WTC11 (cell line): ENCODE results near the gene SCUBE1. TPM values are rescaled to one million over a fixed set of nuclear protein-coding genes. Genes with fewer than 3 reads are reported as not detected.

Source experiments
- ATAC-seq: fragments of 200-7000 bp; cut with Tn5 transposase; 2 replicates; pipeline ENCODE4 v1.10.0; 2021; ENCODE audit warnings: mild to moderate bottlenecking, moderate library complexity
- CTCF ChIA-PET: fragments of 300-600 bp; sonication (Branson Sonifier 250); formaldehyde crosslinking; loops from one replicate; lab custom pipeline; 2021; ENCODE audit warnings: antibody characterized with exemption; lab: Charles Lee
- POLR2A ChIA-PET: fragments of 350-600 bp; sonication (Branson Sonifier 250); formaldehyde crosslinking; loops from one replicate; lab custom pipeline; 2021; ENCODE audit warnings: antibody characterized with exemption; lab: Charles Lee
- DNase-seq: peaks from one replicate; pipeline ENCODE4 v3.0.0; 2021; ENCODE audit warnings: low spot score
- H3K27ac Mint-ChIP-seq: 2 replicates; pipeline ENCODE4 v1.8.0; 2021; ENCODE audit warnings: mixed read lengths
- H3K27me3 Mint-ChIP-seq: 2 replicates; pipeline ENCODE4 v1.8.0; 2021; ENCODE audit warnings: low read depth, mild to moderate bottlenecking, moderate library complexity, mixed read lengths
- H3K36me3 Mint-ChIP-seq: 2 replicates; pipeline ENCODE4 v1.8.0; 2021; ENCODE audit warnings: mixed read lengths
- H3K4me1 Mint-ChIP-seq: 2 replicates; pipeline ENCODE4 v1.8.0; 2022; ENCODE audit warnings: mixed read lengths
- H3K4me3 Mint-ChIP-seq: 2 replicates; pipeline ENCODE4 v1.8.0; 2021; ENCODE audit warnings: mild to moderate bottlenecking, moderate library complexity, mixed read lengths
- H3K9me3 Mint-ChIP-seq: 2 replicates; pipeline ENCODE4 v1.8.0; 2021; ENCODE audit warnings: mixed read lengths
- GRHL2 ChIP-seq: fragments of 250-450 bp; sonication (Bioruptor Pico); IDR thresholded peaks from 2 replicates; pipeline ENCODE4 v1.8.0; 2022; ENCODE audit warnings: mild to moderate bottlenecking, moderate library complexity; ENCODE audit not compliant: insufficient replicate concordance, severe bottlenecking
- HMGA2 ChIP-seq: fragments of 250-450 bp; sonication (Bioruptor Pico); IDR thresholded peaks from 2 replicates; pipeline ENCODE4 v1.4.0; 2021; ENCODE audit warnings: mild to moderate bottlenecking, moderate library complexity
- IRF2 ChIP-seq: sonication (generic); formaldehyde crosslinking; IDR thresholded peaks from 2 replicates; pipeline ENCODE4 v1.8.0; 2022; ENCODE audit warnings: low read depth, missing genetic modification reagents, borderline replicate concordance
- MYBL2 ChIP-seq: sonication (generic); formaldehyde crosslinking; IDR thresholded peaks from 2 replicates; pipeline ENCODE4 v1.8.1; 2023; ENCODE audit warnings: mild to moderate bottlenecking, moderate library complexity, missing genetic modification reagents
- PRRX2 ChIP-seq: fragments of 250-450 bp; sonication (Bioruptor Pico); IDR thresholded peaks from 2 replicates; pipeline ENCODE4 v1.8.0; 2021; ENCODE audit warnings: mild to moderate bottlenecking
- RELA ChIP-seq: sonication (generic); formaldehyde crosslinking; IDR thresholded peaks from 2 replicates; pipeline ENCODE4 v1.8.1; 2022; ENCODE audit warnings: missing genetic modification reagents, mild to moderate bottlenecking, borderline replicate concordance
- SMAD4 ChIP-seq: sonication (generic); formaldehyde crosslinking; IDR thresholded peaks from 2 replicates; pipeline ENCODE4 v1.8.0; 2022; ENCODE audit warnings: mild to moderate bottlenecking, missing genetic modification reagents
- SOX15 ChIP-seq: fragments of 250-450 bp; sonication (Bioruptor Pico); IDR thresholded peaks from 2 replicates; pipeline ENCODE4 v1.9.0; 2021; ENCODE audit warnings: mild to moderate bottlenecking
- ZNF232 ChIP-seq: sonication (generic); formaldehyde crosslinking; IDR thresholded peaks from 2 replicates; pipeline ENCODE4 v1.8.0; 2022; ENCODE audit warnings: mild to moderate bottlenecking, missing genetic modification reagents
- ZNF317 ChIP-seq: sonication (generic); formaldehyde crosslinking; IDR thresholded peaks from 2 replicates; pipeline ENCODE4 v1.8.1; 2023; ENCODE audit warnings: low read depth, mild to moderate bottlenecking, moderate library complexity, missing genetic modification reagents, borderline replicate concordance
- ZNF416 ChIP-seq: fragments of 250-450 bp; sonication (Bioruptor Pico); IDR thresholded peaks from 2 replicates; pipeline ENCODE4 v1.9.0; 2021; ENCODE audit warnings: mild to moderate bottlenecking, inconsistent platforms
- total RNA-seq: library from RNA; stranded (reverse); gene quantifications from 3 replicates; pipeline ENCODE4 v1.2.3, GENCODE V29; 2021
- TF ChIP-seq, protein P1 (sequence below): sonication (generic); formaldehyde crosslinking; IDR thresholded peaks from 2 replicates; pipeline ENCODE4 v1.8.0; 2023; ENCODE audit warnings: missing genetic modification reagents
- TF ChIP-seq, protein P2 (sequence below): sonication (generic); formaldehyde crosslinking; IDR thresholded peaks from 2 replicates; pipeline ENCODE4 v1.8.1; 2022; ENCODE audit warnings: missing genetic modification reagents, borderline replicate concordance
- TF ChIP-seq, protein P3 (sequence below): sonication (generic); formaldehyde crosslinking; IDR thresholded peaks from 2 replicates; pipeline ENCODE4 v1.8.1; 2022; ENCODE audit warnings: low read depth, missing genetic modification reagents, borderline replicate concordance
- TF ChIP-seq, protein P4 (sequence below): fragments of 250-450 bp; sonication (Bioruptor Pico); IDR thresholded peaks from 2 replicates; pipeline ENCODE4 v1.9.0; 2021; ENCODE audit warnings: mild to moderate bottlenecking
- TF ChIP-seq, protein P5 (sequence below): fragments of 250-450 bp; sonication (Bioruptor Pico); IDR thresholded peaks from 2 replicates; pipeline ENCODE4 v2.1.2; 2022; ENCODE audit warnings: mild to moderate bottlenecking, moderate library complexity
- TF ChIP-seq, protein P6 (sequence below): fragments of 250-450 bp; sonication (Bioruptor Pico); IDR thresholded peaks from 2 replicates; pipeline ENCODE4 v1.8.0; 2021; ENCODE audit warnings: mild to moderate bottlenecking

Gene SCUBE1
- total RNA-seq, 1 experiment from 2014 or later, result 6.9 TPM

DNA sequence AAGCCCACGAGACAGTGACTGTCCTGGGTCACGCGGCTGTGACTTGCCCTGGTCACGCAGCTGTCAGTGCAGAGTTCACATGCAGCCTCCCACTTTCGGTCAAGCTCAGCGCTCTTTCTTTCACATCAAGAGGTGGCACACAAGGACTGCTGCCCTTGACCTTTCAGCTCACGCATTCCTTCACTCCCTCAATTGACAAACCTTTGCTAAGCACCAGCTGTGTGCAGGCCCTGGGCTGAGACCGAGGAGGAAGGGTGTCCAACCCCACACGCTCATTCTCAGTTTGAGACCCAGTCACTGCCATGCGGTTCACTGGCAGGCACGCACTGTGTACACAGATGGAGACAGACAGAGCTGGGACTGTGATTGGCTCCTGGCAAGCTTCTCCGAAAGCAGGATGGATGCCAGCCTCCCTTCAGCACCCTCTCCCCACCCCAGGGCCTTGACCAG, 70.3 kb downstream of the SCUBE1 start:
- no peak for ATAC-seq
- TF ChIP-seq ZNF232 (CRISPR knock-in tag) (no peak), GRHL2 (no peak), MYBL2 (no peak), SOX15 (no peak), ZNF416 (CRISPR knock-in tag) (no peak), ZNF317 (CRISPR knock-in tag) (no peak), SMAD4 (CRISPR knock-in tag) (no peak), PRRX2 (CRISPR knock-in tag) (no peak), IRF2 (CRISPR knock-in tag) (no peak), HMGA2 (CRISPR knock-in tag) (no peak), RELA (no peak)
- TF ChIP-seq, protein P1, sequence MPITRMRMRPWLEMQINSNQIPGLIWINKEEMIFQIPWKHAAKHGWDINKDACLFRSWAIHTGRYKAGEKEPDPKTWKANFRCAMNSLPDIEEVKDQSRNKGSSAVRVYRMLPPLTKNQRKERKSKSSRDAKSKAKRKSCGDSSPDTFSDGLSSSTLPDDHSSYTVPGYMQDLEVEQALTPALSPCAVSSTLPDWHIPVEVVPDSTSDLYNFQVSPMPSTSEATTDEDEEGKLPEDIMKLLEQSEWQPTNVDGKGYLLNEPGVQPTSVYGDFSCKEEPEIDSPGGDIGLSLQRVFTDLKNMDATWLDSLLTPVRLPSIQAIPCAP (CRISPR knock-in tag), result no peak
- TF ChIP-seq, protein P2, sequence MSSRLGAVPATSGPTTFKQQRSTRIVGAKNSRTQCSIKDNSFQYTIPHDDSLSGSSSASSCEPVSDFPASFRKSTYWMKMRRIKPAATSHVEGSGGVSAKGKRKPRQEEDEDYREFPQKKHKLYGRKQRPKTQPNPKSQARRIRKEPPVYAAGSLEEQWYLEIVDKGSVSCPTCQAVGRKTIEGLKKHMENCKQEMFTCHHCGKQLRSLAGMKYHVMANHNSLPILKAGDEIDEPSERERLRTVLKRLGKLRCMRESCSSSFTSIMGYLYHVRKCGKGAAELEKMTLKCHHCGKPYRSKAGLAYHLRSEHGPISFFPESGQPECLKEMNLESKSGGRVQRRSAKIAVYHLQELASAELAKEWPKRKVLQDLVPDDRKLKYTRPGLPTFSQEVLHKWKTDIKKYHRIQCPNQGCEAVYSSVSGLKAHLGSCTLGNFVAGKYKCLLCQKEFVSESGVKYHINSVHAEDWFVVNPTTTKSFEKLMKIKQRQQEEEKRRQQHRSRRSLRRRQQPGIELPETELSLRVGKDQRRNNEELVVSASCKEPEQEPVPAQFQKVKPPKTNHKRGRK, result no peak
- TF ChIP-seq, protein P3, sequence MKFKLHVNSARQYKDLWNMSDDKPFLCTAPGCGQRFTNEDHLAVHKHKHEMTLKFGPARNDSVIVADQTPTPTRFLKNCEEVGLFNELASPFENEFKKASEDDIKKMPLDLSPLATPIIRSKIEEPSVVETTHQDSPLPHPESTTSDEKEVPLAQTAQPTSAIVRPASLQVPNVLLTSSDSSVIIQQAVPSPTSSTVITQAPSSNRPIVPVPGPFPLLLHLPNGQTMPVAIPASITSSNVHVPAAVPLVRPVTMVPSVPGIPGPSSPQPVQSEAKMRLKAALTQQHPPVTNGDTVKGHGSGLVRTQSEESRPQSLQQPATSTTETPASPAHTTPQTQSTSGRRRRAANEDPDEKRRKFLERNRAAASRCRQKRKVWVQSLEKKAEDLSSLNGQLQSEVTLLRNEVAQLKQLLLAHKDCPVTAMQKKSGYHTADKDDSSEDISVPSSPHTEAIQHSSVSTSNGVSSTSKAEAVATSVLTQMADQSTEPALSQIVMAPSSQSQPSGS, result no peak
- TF ChIP-seq, protein P4, sequence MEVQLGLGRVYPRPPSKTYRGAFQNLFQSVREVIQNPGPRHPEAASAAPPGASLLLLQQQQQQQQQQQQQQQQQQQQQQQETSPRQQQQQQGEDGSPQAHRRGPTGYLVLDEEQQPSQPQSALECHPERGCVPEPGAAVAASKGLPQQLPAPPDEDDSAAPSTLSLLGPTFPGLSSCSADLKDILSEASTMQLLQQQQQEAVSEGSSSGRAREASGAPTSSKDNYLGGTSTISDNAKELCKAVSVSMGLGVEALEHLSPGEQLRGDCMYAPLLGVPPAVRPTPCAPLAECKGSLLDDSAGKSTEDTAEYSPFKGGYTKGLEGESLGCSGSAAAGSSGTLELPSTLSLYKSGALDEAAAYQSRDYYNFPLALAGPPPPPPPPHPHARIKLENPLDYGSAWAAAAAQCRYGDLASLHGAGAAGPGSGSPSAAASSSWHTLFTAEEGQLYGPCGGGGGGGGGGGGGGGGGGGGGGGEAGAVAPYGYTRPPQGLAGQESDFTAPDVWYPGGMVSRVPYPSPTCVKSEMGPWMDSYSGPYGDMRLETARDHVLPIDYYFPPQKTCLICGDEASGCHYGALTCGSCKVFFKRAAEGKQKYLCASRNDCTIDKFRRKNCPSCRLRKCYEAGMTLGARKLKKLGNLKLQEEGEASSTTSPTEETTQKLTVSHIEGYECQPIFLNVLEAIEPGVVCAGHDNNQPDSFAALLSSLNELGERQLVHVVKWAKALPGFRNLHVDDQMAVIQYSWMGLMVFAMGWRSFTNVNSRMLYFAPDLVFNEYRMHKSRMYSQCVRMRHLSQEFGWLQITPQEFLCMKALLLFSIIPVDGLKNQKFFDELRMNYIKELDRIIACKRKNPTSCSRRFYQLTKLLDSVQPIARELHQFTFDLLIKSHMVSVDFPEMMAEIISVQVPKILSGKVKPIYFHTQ (CRISPR knock-in tag), result no peak
- TF ChIP-seq, protein P5, sequence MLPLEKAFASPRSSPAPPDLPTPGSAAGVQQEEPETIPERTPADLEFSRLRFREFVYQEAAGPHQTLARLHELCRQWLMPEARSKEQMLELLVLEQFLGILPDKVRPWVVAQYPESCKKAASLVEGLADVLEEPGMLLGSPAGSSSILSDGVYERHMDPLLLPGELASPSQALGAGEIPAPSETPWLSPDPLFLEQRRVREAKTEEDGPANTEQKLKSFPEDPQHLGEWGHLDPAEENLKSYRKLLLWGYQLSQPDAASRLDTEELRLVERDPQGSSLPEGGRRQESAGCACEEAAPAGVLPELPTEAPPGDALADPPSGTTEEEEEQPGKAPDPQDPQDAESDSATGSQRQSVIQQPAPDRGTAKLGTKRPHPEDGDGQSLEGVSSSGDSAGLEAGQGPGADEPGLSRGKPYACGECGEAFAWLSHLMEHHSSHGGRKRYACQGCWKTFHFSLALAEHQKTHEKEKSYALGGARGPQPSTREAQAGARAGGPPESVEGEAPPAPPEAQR (CRISPR knock-in tag), result no peak
- TF ChIP-seq, protein P6, sequence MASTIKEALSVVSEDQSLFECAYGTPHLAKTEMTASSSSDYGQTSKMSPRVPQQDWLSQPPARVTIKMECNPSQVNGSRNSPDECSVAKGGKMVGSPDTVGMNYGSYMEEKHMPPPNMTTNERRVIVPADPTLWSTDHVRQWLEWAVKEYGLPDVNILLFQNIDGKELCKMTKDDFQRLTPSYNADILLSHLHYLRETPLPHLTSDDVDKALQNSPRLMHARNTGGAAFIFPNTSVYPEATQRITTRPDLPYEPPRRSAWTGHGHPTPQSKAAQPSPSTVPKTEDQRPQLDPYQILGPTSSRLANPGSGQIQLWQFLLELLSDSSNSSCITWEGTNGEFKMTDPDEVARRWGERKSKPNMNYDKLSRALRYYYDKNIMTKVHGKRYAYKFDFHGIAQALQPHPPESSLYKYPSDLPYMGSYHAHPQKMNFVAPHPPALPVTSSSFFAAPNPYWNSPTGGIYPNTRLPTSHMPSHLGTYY (CRISPR knock-in tag), result no peak
- TF ChIP-seq, all 79 proteins: peak for 0
- Mint-ChIP-seq H3K4me3 (no peak overlapping the region), H3K27me3 (no peaks in the 10 kb centered on the region), H3K4me1 (peaks cover 43% of the 10 kb centered on the region), H3K27ac (no peak overlapping the region), H3K36me3 (no peaks in the 10 kb centered on the region), H3K9me3 (no peaks in the 10 kb centered on the region)
- POLR2A ChIA-PET, result interaction anchor here (0.5 to 1.4 kb wide), 2 partner anchors 74 to 90 kb away, joined by 3 read pairs; no protein-coding TSS in a partner anchor
- CTCF ChIA-PET, result interaction anchor here (0.7 to 15.6 kb wide), 31 partner anchors 9 to 610 kb away, joined by 3 to 486 read pairs (median 6); partner anchors contain the start of gene SCUBE1
- peak; percentile 29 for DNase-seq
